Measurements from ENCODE around the gene ZNF33B.

Gene ZNF33B

GRCh38 chr10:42553064-42553407 is 85.3 kb downstream of the ZNF33B start:
- DNase-seq (ENCODE audit: low spot score): no peak
- ChIA-PET CTCF (no interaction called here), POLR2A (ENCODE audit: low non-redundant PET) (no interaction called here)
- H3K27ac ChIP-seq: peak overlapping the region; percentile 73
- no peak for TF ChIP-seq CTCF (conservative IDR thresholded peaks at IDR 0.05; ENCODE audit: low read depth)

- POLR2A ChIA-PET (ENCODE audit: low non-redundant PET): no interaction called here
- DNase-seq (ENCODE audit: low spot score): peak; percentile 96
- CTCF ChIA-PET: no interaction called here
- TF ChIP-seq CTCF (conservative IDR thresholded peaks at IDR 0.05; ENCODE audit: low read depth): no peak
- peak overlapping the region; percentile 73 for H3K27ac ChIP-seq
These were observed 85.9 kb downstream of the ZNF33B start for GRCh38 chr10:42552188-42553063.

DNA sequence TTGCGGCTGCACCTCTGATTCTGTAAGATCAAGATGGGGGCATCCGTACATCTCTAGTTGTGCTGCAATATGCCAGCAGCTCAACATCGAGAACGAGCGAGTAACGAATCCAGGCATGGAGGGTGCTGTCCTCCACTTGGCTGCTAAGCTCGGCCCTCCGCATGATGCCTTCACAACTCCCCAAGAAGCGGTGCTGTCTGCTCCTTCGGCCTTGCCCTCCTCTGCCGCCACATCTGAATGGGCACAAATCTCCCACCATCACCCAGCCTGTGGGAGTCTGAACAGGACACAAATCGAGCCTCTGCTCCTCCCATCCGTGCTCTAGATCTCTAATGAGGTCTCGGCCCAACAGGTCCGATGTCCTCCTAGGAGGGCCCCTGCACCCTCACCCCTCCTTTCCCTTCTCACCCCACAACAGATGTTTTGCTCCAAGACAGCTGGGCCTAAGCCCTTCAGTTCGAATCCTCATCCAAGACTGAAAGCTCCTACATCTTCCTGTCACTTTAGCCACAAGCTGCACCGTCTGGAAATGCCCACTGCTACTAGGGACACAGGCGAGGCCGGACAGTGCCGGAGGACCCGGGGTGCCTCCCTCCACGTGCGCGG is 86.7 kb downstream of the ZNF33B start:
- peak overlapping the region; percentile 73 for H3K27ac ChIP-seq
- ChIA-PET CTCF (no interaction called here), POLR2A (ENCODE audit: low non-redundant PET) (no interaction called here)
- DNase-seq (ENCODE audit: low spot score): no peak
- no peak for TF ChIP-seq CTCF (conservative IDR thresholded peaks at IDR 0.05; ENCODE audit: low read depth)

- POLR2A ChIA-PET (ENCODE audit: low non-redundant PET): no interaction called here
- DNase-seq (ENCODE audit: low spot score): no peak
- TF ChIP-seq CTCF (conservative IDR thresholded peaks at IDR 0.05; ENCODE audit: low read depth): no peak
- no peak overlapping the region for H3K27ac ChIP-seq
- CTCF ChIA-PET: no interaction called here
These were observed 88.5 kb downstream of the ZNF33B start for GRCh38 chr10:42549851-42550250.

DNA sequence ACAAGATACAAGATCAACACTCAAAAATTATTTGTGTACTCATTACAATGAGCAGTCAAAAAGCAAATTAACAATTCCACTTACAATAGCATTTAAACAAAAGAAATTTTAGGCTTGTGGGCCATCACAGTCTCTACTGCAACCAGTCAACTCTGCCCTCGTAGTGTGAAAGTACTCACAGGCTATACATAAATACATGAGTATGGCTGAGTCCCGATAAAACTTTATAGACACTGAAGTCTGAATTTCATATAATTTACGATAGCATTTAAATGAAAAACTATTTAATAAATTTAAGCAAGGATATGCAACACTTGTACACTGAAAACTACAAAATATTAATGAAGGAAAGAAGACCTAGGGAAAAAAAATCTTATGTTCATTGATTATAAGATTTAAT is 90.1 kb downstream of the ZNF33B start:
- ChIA-PET POLR2A (ENCODE audit: low non-redundant PET) (no interaction called here), CTCF (no interaction called here)
- no peak for TF ChIP-seq CTCF (conservative IDR thresholded peaks at IDR 0.05; ENCODE audit: low read depth)
- DNase-seq (ENCODE audit: low spot score): no peak
- H3K27ac ChIP-seq: no peak overlapping the region

DNA sequence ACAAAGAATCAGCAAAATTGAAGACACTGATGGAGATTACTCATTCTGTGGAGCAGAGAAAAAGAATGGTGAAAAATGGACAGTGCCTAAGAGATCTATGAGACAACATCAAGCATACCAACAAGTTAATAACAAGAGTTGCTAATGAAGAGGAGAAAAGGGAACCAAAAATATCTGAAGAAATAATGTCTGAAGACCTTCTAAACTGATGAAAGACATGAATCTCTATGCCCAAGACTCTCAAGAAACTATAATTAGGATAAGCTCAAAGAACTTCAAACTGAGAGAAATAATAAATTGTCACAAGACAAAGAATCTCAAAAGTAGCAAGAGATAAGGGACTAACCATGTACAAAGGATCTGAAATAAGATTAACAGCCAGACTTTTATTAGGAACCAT is 93.4 kb downstream of the ZNF33B start:
- H3K27ac ChIP-seq: no peak overlapping the region
- ChIA-PET POLR2A (ENCODE audit: low non-redundant PET) (no interaction called here), CTCF (interaction anchor here (0.7 kb wide), 1 partner anchor 661 kb away, joined by 3 read pairs; no protein-coding TSS in a partner anchor)
- DNase-seq (ENCODE audit: low spot score): no peak
- TF ChIP-seq CTCF (conservative IDR thresholded peaks at IDR 0.05; ENCODE audit: low read depth): no peak

Data from RWPE1 (cell line).